ENCODE results near the gene RIC3. TPM values are rescaled to one million over a fixed set of nuclear protein-coding genes. Genes with fewer than 3 reads are reported as not detected.

RIC3 gene
- total and polyA plus RNA-seq, 2 of the 8 experiments (the other 6 are each of a cell fraction or from before 2014, with no cell fraction given), result 6.4 to 15.5 TPM

DNA sequence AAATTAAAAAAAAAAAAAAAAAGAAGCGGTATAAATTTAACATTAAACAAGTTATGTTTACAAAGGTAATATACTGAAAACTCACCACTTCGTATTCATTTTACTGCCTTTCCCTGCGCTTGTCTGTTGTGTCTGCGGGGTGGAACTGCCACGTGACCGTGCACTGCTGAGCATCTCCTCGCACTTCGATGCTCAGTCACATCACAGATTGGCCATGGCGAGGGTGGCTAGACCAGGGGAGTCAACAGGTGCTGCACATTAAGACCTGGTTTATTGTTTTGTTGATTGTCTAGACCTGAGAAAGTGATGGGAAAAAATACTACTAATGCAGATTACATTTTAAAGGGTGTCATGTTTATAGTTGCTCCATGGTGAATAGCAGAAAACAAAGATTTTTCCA, 110.6 kb downstream of the RIC3 start (continued):
- TF ChIP-seq, protein P1, sequence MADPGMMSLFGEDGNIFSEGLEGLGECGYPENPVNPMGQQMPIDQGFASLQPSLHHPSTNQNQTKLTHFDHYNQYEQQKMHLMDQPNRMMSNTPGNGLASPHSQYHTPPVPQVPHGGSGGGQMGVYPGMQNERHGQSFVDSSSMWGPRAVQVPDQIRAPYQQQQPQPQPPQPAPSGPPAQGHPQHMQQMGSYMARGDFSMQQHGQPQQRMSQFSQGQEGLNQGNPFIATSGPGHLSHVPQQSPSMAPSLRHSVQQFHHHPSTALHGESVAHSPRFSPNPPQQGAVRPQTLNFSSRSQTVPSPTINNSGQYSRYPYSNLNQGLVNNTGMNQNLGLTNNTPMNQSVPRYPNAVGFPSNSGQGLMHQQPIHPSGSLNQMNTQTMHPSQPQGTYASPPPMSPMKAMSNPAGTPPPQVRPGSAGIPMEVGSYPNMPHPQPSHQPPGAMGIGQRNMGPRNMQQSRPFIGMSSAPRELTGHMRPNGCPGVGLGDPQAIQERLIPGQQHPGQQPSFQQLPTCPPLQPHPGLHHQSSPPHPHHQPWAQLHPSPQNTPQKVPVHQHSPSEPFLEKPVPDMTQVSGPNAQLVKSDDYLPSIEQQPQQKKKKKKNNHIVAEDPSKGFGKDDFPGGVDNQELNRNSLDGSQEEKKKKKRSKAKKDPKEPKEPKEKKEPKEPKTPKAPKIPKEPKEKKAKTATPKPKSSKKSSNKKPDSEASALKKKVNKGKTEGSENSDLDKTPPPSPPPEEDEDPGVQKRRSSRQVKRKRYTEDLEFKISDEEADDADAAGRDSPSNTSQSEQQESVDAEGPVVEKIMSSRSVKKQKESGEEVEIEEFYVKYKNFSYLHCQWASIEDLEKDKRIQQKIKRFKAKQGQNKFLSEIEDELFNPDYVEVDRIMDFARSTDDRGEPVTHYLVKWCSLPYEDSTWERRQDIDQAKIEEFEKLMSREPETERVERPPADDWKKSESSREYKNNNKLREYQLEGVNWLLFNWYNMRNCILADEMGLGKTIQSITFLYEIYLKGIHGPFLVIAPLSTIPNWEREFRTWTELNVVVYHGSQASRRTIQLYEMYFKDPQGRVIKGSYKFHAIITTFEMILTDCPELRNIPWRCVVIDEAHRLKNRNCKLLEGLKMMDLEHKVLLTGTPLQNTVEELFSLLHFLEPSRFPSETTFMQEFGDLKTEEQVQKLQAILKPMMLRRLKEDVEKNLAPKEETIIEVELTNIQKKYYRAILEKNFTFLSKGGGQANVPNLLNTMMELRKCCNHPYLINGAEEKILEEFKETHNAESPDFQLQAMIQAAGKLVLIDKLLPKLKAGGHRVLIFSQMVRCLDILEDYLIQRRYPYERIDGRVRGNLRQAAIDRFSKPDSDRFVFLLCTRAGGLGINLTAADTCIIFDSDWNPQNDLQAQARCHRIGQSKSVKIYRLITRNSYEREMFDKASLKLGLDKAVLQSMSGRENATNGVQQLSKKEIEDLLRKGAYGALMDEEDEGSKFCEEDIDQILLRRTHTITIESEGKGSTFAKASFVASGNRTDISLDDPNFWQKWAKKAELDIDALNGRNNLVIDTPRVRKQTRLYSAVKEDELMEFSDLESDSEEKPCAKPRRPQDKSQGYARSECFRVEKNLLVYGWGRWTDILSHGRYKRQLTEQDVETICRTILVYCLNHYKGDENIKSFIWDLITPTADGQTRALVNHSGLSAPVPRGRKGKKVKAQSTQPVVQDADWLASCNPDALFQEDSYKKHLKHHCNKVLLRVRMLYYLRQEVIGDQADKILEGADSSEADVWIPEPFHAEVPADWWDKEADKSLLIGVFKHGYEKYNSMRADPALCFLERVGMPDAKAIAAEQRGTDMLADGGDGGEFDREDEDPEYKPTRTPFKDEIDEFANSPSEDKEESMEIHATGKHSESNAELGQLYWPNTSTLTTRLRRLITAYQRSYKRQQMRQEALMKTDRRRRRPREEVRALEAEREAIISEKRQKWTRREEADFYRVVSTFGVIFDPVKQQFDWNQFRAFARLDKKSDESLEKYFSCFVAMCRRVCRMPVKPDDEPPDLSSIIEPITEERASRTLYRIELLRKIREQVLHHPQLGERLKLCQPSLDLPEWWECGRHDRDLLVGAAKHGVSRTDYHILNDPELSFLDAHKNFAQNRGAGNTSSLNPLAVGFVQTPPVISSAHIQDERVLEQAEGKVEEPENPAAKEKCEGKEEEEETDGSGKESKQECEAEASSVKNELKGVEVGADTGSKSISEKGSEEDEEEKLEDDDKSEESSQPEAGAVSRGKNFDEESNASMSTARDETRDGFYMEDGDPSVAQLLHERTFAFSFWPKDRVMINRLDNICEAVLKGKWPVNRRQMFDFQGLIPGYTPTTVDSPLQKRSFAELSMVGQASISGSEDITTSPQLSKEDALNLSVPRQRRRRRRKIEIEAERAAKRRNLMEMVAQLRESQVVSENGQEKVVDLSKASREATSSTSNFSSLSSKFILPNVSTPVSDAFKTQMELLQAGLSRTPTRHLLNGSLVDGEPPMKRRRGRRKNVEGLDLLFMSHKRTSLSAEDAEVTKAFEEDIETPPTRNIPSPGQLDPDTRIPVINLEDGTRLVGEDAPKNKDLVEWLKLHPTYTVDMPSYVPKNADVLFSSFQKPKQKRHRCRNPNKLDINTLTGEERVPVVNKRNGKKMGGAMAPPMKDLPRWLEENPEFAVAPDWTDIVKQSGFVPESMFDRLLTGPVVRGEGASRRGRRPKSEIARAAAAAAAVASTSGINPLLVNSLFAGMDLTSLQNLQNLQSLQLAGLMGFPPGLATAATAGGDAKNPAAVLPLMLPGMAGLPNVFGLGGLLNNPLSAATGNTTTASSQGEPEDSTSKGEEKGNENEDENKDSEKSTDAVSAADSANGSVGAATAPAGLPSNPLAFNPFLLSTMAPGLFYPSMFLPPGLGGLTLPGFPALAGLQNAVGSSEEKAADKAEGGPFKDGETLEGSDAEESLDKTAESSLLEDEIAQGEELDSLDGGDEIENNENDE (IDR thresholded peaks at IDR 0.05; ENCODE audit: insufficient replicate concordance, low read length), result no peak
